ENCODE measurements around the gene FRG1. TPM values are rescaled to one million over a fixed set of nuclear protein-coding genes. Genes with fewer than 3 reads are reported as not detected.
"Not testable (repeated sequence)": the region's sequence is repeated elsewhere in the genome, so short reads cannot be mapped to it uniquely, and the experiment has no call there.

The FRG1 gene
- total and polyA plus RNA-seq, 10 of the 15 experiments (the other 5 are each of a cell fraction or from before 2014, with no cell fraction given): 28.9 to 190 (median 58.6) TPM

DNA sequence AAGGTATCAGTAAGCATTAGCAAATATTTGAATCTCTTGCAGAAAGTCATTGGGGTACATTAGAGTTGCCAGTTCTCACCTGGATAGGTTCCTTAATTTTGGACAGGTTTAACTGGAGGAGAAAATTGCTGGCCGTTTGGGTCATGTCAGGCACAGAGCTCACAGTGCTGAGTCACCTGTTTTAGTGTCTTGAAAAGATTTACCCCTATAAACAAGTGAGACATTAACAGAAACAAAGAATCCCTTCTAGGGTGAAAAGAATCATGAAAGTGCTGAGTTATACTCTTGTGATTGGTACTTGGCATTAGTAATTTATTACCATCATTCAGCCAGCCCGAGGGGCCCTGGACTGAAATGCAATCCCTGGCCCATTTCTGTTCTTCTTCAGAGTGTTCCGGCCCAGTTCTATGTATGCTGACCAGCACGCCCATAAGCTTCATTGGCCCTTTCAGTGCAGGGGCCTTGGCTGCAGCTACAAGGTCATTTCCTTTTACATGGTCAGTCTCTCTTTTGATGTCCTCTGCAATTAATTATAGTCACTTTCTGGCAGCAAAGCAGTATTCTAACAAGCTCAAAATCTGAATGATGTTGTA, 45.1 kb downstream of the FRG1 start:
- intact Hi-C loops (cut with micrococcal nuclease; ENCODE audit: unreplicated experiment); POLR2A ChIA-PET; ATAC-seq; H3K4me1 ChIP-seq (ENCODE audit: control insufficient read depth, insufficient read depth, low read length); H3K4me3 ChIP-seq; BruUV-seq (replicated peaks); H3K79me2 ChIP-seq (ENCODE audit: control insufficient read depth, insufficient read depth, low read length); H3K9me3 ChIP-seq (replicated peaks; ENCODE audit: control insufficient read depth, insufficient read depth, low read length); FAIRE-seq; H3K36me3 ChIP-seq (ENCODE audit: control insufficient read depth in 2 of 2, insufficient read depth in 2 of 2, low read length in 1 of 2); RAD21 ChIA-PET (ENCODE audit: unreplicated experiment); DNase-seq (ENCODE audit: low read depth, low spot score); H2AFZ ChIP-seq (ENCODE audit: control insufficient read depth, low read depth, low read length); H4K20me1 ChIP-seq (ENCODE audit: control insufficient read depth, insufficient read depth); H3K9ac ChIP-seq (ENCODE audit: control insufficient read depth, insufficient read depth, low read length); H3K4me2 ChIP-seq (ENCODE audit: control insufficient read depth, insufficient read depth); in situ Hi-C loops (cut with MboI); H3K27me3 ChIP-seq (replicated peaks in 1 of 2; ENCODE audit: control insufficient read depth in 2 of 2, insufficient read depth in 2 of 2, low read length in 1 of 2); H3K27ac ChIP-seq (ENCODE audit: control insufficient read depth, insufficient read depth): not testable (repeated sequence)
- WGBS (ENCODE audit: insufficient coverage, insufficient replicate concordance, low lambda C conversion rate, missing lambda C conversion rate): 39% methylated on average over 4 of the region's 4 CpGs
- SMC1A ChIA-PET (ENCODE audit: uncharacterized antibody, unreplicated experiment): interaction anchor here (1.3 kb wide), 1 partner anchor 10 kb away, joined by 3 read pairs; no protein-coding TSS in a partner anchor
- CTCF ChIA-PET: interaction anchor here (1.2 kb wide), 1 partner anchor 45 kb away, joined by 3 read pairs; the partner anchor contains the start of gene FRG1

DNA sequence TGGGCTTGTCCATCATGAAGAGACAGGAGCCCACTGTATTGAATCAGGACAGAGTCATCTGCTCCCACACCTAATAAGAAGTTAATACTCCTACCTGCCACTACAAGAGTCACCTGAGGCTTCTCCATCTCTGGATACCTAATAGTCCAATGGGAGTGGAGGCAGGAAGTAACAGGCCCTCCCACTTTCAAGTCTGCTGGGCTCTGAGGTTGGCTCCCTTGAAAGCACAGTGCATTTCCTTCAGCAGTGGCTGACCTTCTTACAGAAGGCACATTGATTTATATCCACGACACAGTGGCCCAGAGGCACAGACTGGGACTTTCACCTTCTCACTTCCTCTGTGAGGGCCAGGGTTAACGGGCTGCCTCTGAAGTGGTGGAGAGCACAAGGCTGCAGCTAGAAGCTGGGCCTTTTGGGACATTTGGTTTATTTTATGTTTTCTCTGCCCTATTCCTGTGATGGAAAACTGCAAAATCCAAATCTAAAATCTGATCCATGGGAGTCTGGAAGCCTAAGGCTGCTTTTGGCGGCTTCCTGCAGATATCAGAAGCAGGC, 48.3 kb downstream of the FRG1 start:
- H3K4me3 ChIP-seq: no peak overlapping the region
- no peak overlapping the region for H3K9ac ChIP-seq (ENCODE audit: control insufficient read depth, insufficient read depth, low read length)
- H3K27ac ChIP-seq (ENCODE audit: control insufficient read depth, insufficient read depth): no peak overlapping the region
- H3K4me1 ChIP-seq (ENCODE audit: control insufficient read depth, insufficient read depth, low read length): no peaks in the 10 kb centered on the region
- FAIRE-seq (no peak), ATAC-seq (no peak), DNase-seq (ENCODE audit: low read depth, low spot score) (no peak)
- SMC1A ChIA-PET (ENCODE audit: uncharacterized antibody, unreplicated experiment): no interaction called here
- POLR2A ChIA-PET: no interaction called here
- no peaks in the 10 kb centered on the region for H3K27me3 ChIP-seq (replicated peaks in 1 of 2; ENCODE audit: control insufficient read depth in 2 of 2, insufficient read depth in 2 of 2, low read length in 1 of 2)
- no peaks in the 10 kb centered on the region for H4K20me1 ChIP-seq (ENCODE audit: control insufficient read depth, insufficient read depth)
- CTCF ChIA-PET: no interaction called here
- H3K36me3 ChIP-seq (ENCODE audit: control insufficient read depth in 2 of 2, insufficient read depth in 2 of 2, low read length in 1 of 2): no peaks in the 10 kb centered on the region
- H3K9me3 ChIP-seq (replicated peaks; ENCODE audit: control insufficient read depth, insufficient read depth, low read length): no peaks in the 10 kb centered on the region
- H3K79me2 ChIP-seq (ENCODE audit: control insufficient read depth, insufficient read depth, low read length): no peaks in the 10 kb centered on the region
- WGBS (ENCODE audit: insufficient coverage, insufficient replicate concordance, low lambda C conversion rate, missing lambda C conversion rate): 18% methylated on average over 3 of the region's 3 CpGs
- BruUV-seq (replicated peaks): no TSS peak
- intact Hi-C loops (cut with micrococcal nuclease; ENCODE audit: unreplicated experiment): no loop called here
- TF ChIP-seq SPI1 (IDR thresholded peaks at IDR 0.05; ENCODE audit: borderline replicate concordance, insufficient read depth, low read depth, low read length) (peak; percentile 70; the same call in 1 of the 2 replicates), MYB (IDR thresholded peaks at IDR 0.05; ENCODE audit: borderline replicate concordance, low read depth, low read length) (no peak)
- H2AFZ ChIP-seq (ENCODE audit: control insufficient read depth, low read depth, low read length): no peak overlapping the region
- RAD21 ChIA-PET (ENCODE audit: unreplicated experiment): no interaction called here
- H3K4me2 ChIP-seq (ENCODE audit: control insufficient read depth, insufficient read depth): no peak overlapping the region
- in situ Hi-C loops (cut with MboI): no loop called here

DNA sequence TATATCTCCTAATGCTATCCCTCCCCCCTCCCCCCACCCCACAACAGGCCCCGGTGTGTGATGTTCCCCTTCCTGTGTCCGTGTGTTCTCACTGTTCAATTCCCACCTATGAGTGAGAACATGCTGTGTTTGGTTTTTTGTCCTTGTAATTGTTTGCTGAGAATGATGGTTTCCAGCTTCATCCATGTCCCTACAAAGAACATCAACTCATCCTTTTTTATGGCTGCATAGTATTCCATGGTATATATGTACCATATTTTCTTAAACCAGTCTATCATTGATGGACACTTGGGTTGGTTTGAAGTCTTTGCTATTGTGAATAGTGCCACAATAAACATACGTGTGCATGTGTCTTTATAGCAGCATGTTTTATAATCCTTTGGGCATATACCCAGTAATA, 49.3 kb downstream of the FRG1 start:
- H3K36me3 ChIP-seq (ENCODE audit: control insufficient read depth in 2 of 2, insufficient read depth in 2 of 2, low read length in 1 of 2); SMC1A ChIA-PET (ENCODE audit: uncharacterized antibody, unreplicated experiment); FAIRE-seq; POLR2A ChIA-PET; H3K27me3 ChIP-seq (replicated peaks in 1 of 2; ENCODE audit: control insufficient read depth in 2 of 2, insufficient read depth in 2 of 2, low read length in 1 of 2); H3K79me2 ChIP-seq (ENCODE audit: control insufficient read depth, insufficient read depth, low read length); H4K20me1 ChIP-seq (ENCODE audit: control insufficient read depth, insufficient read depth); H3K4me1 ChIP-seq (ENCODE audit: control insufficient read depth, insufficient read depth, low read length); BruUV-seq (replicated peaks); H2AFZ ChIP-seq (ENCODE audit: control insufficient read depth, low read depth, low read length); CTCF ChIA-PET; intact Hi-C loops (cut with micrococcal nuclease; ENCODE audit: unreplicated experiment); in situ Hi-C loops (cut with MboI); ATAC-seq; H3K9me3 ChIP-seq (replicated peaks; ENCODE audit: control insufficient read depth, insufficient read depth, low read length); RAD21 ChIA-PET (ENCODE audit: unreplicated experiment); DNase-seq (ENCODE audit: low read depth, low spot score); H3K4me3 ChIP-seq; H3K4me2 ChIP-seq (ENCODE audit: control insufficient read depth, insufficient read depth); H3K9ac ChIP-seq (ENCODE audit: control insufficient read depth, insufficient read depth, low read length); H3K27ac ChIP-seq (ENCODE audit: control insufficient read depth, insufficient read depth): not testable (repeated sequence)
- WGBS (ENCODE audit: insufficient coverage, insufficient replicate concordance, low lambda C conversion rate, missing lambda C conversion rate): 0% methylated on average over 1 of the region's 3 CpGs
